Skeletal muscle satellite cell (primary cell): ENCODE data around the gene ANKMY1.
A peak's percentile ranks its signal among the peaks of the same experiment; 100 is the strongest.

Source experiments
- H3K27me3 ChIP-seq: 2 replicates; pipeline ENCODE4 v1.7.0; 2013; ENCODE audit warnings: low read length; ENCODE audit not compliant: control insufficient read depth, insufficient read depth
- H3K36me3 ChIP-seq: 2 replicates; pipeline ENCODE4 v1.7.0; 2013; ENCODE audit warnings: mild to moderate bottlenecking, control low read depth, low read length; ENCODE audit not compliant: insufficient read depth
- H3K4me1 ChIP-seq: 2 replicates; pipeline ENCODE4 v1.7.0; 2013; ENCODE audit warnings: low read length; ENCODE audit not compliant: control insufficient read depth, insufficient read depth
- H3K4me2 ChIP-seq: 2 replicates; pipeline ENCODE4 v1.7.0; 2013; ENCODE audit warnings: mild to moderate bottlenecking, low read length
- H3K4me3 ChIP-seq: 2 replicates; pipeline ENCODE4 v1.7.0; 2013; ENCODE audit warnings: low read length
- H3K9ac ChIP-seq: 2 replicates; pipeline ENCODE4 v1.7.0; 2013; ENCODE audit warnings: mild to moderate bottlenecking, low read depth, low read length, moderate library complexity
- H3K9me3 ChIP-seq: replicated peaks from 2 replicates; pipeline ENCODE4 v1.7.0; 2013; ENCODE audit warnings: mild to moderate bottlenecking, control low read depth, low read length

The ANKMY1 gene

DNA sequence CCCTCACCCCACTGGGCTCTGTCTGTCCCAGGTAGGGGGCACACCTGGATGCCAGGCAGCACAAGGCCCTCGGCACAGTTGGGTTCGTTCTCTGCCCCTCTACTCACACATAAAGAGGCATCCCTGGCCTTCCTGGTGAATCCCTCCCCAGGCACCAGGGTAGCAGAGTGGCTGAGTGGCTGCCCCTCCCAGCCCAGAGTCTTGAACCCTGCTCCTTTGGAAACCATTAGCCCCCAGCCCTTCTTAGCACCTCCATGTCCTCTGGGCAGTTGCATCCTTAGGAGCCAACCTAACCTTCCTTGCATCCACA, 120.3 kb downstream of the ANKMY1 start:
- no peaks in the 10 kb centered on the region for H3K27me3 ChIP-seq
- peaks cover 8% of the 10 kb centered on the region for H3K36me3 ChIP-seq
- H3K4me3 ChIP-seq: peak overlapping the region; percentile 88
- H3K4me1 ChIP-seq: peaks cover 42% of the 10 kb centered on the region
- H3K9me3 ChIP-seq: no peaks in the 10 kb centered on the region
- H3K4me2 ChIP-seq: peak overlapping the region; percentile 86
- peak overlapping the region; percentile 92 for H3K9ac ChIP-seq

DNA sequence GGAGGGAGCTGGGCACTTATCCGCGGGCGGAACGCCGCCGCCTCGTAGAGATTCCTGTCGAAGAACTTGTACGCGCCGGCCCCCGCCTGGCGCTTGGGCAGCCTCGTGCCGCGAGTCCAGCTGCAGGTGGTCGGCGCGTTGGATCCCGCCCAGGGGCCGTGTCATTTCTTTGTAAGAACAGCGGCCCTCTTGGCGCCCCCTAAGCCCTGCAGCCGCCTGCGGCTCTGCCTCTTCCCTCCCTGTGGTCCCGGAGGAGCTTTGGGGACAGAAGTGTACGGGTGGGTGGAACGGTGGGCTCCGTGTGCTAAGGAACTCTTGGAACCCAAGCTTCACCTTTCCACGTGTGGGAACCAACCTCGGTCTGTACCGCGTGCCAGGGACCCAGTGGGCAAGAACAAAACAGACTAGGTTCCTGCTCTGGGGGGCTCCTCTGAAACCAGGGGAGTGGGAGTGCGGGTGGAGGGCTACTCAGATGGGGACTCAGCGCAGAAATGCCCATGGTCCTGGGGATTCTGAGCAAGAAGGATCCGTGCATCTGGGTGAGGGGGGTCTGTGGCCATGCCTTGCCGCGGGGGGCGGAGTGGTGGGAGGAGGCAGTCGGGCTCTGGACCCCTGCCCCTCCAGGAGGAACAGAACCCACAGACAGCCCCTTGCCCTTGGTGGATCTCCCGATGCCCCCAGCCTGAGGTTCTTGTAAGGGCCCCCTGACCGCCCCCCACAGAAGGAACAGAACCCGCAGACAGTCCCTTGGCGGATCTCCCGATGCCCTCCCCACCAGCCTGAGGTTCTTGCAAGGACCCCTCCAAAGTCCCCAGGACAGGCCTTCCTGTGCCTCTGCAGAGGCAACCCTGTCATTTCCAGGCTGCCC, 120.9 kb downstream of the ANKMY1 start:
- Histone ChIP-seq H3K9me3 (no peaks in the 10 kb centered on the region), H3K4me3 (peak overlapping the region; percentile 88), H3K27me3 (no peaks in the 10 kb centered on the region), H3K4me2 (peak overlapping the region; percentile 86), H3K4me1 (peaks cover 42% of the 10 kb centered on the region), H3K9ac (peak overlapping the region; percentile 92), H3K36me3 (peaks cover 8% of the 10 kb centered on the region)

DNA sequence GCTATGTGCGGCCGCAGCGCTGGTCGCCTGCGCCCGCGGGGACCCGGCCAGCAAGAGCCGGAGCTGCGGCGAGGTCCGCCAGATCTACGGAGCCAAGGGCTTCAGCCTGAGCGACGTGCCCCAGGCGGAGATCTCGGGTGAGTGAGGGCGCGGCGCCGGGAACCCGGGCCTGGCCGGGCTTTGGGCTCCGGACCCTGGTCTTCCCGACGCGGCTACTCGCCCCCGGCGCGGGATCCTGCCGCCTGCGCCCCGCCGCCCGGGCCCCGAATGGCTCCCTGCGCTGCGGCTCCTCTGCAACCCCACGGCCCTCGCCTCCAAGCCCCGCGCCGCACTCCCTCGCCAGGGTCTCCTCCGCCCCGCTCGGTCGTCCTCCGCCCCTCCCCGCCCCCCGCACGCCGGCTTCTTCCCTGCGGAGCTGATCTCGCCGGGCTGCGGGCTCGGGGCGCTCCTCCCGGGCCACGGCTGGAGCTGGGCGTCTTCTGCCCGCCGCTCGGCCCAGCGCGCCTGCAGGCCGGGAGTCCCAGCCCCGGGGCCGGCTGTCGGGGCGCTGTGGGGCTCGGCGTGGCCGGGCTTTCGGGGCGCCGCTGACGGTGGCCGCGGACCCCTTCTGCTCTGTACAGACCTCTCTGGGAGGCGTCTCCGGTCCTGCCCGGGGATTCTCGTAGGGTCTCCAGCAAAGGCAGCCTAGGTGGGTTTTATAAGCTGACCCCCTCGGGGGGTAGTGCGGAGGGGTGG, 121.7 kb downstream of the ANKMY1 start:
- Histone ChIP-seq H3K36me3 (peaks cover 5% of the 10 kb centered on the region), H3K4me2 (peak overlapping the region; percentile 86), H3K27me3 (no peaks in the 10 kb centered on the region), H3K9me3 (no peaks in the 10 kb centered on the region), H3K4me1 (peaks cover 42% of the 10 kb centered on the region), H3K4me3 (peak overlapping the region; percentile 88), H3K9ac (peak overlapping the region; percentile 92)

DNA sequence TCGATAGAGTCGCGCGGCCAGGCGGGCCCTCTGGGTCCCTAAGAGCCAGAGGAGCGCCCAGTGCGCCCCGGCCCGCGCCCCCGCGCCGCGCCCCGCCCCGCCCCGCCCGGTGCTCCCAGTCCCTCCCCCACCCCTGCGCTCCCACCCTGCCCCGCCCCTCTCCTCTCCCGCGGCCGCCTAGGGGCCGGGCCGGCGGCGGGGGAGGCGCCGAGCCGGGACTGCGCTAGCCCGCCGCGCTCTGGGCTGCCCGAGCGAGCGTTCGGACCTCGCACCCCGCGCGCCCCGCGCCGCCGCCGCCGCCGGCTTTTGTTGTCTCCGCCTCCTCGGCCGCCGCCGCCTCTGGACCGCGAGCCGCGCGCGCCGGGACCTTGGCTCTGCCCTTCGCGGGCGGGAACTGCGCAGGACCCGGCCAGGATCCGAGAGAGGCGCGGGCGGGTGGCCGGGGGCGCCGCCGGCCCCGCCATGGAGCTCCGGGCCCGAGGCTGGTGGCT, 122.3 kb downstream of the ANKMY1 start, which contains the start of gene GPC1:
Gene GPC1 (plus strand): TSS at position 207 of the 491 bp plus-strand sequence. CDS start 256 bp downstream, at position 463.
- peaks cover 42% of the 10 kb centered on the region for H3K4me1 ChIP-seq
- no peaks in the 10 kb centered on the region for H3K27me3 ChIP-seq
- peak within 1 kb of the TSS; percentile 86 for H3K4me2 ChIP-seq
- peak within 1 kb of the TSS; percentile 92 for H3K9ac ChIP-seq
- no peaks in the 10 kb centered on the region for H3K9me3 ChIP-seq
- peak within 1 kb of the TSS; percentile 88 for H3K4me3 ChIP-seq
- H3K36me3 ChIP-seq: peaks cover 5% of the 10 kb centered on the region

DNA sequence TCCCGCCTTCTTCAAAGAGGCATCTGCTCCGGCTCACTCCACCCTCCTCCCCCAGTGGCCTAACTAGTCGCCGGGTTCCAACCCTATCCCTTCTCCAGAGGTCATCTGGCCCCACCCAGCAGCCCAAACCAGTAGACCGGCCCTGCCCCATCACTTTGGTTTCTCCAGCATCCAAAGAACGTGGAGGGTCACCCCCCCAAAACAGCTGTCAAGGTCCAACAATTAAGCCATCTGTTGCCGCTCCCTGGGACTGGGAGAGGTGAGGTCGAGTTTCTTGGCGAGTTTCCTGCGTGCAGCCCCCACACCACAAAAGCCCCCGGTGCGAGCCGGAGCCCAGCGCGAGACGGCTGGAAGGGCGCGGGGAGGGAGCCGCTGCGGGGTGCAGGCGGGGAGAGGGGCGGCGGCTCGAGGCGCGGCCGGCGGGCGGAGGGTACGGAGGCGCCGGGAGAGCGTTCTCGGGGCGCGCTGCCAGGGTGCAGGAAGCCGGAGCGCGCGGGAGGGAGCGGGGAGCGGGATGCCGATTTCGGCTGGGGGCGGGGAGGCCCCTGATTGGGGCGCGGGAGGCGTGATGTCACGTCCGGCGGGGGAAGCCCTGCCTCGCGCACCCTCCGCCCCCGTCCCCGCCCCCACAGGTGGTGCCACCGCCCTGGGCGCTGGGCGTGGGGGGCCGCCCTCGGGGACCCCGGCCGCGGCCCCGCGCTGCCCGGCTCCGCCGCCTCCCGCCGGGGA, 122.9 kb downstream of the ANKMY1 start:
- Histone ChIP-seq H3K9ac (peak overlapping the region; percentile 76), H3K4me1 (peaks cover 42% of the 10 kb centered on the region), H3K36me3 (peaks cover 2% of the 10 kb centered on the region), H3K4me3 (peak overlapping the region; percentile 88), H3K27me3 (no peaks in the 10 kb centered on the region), H3K9me3 (no peaks in the 10 kb centered on the region), H3K4me2 (peak overlapping the region; percentile 78)

DNA sequence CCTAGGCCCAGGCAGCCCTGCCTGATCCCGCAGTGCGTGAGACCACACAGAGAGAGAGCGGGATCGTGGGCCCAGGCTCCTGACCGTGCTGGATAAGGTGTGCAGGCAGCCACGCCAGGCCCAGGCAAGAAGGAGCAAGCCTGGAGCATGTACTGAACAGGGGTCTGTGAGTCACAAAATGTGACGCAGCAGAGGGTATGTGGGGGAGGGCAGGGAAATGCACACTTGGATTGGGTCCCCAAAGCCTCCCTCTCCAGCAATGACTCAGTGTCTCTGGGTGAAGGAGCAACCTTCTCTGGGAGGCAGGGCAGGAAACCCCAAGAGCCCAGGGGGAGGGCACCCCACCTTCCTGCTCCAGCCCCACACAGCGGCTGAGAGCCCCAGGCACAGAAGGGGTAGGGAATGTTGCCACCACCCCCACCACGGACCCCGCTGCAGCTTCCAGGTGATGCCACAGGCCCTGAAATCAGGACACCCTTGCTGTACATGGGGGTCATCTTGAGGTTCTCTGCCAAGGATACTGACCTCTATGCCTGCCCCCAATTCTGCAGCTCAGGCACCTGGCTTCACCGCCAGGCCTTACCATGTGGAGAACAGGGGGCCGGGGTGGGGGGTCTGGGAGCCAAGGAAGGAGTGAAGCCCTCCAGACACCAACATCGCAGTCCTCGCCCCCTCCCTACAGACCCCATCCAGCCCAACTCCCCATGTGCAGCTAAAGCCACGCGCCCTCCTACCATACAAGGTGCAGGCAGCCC, 123.6 kb downstream of the ANKMY1 start:
- H3K4me3 ChIP-seq: peak overlapping the region; percentile 88
- H3K4me1 ChIP-seq: peaks cover 41% of the 10 kb centered on the region
- no peaks in the 10 kb centered on the region for H3K9me3 ChIP-seq
- no peaks in the 10 kb centered on the region for H3K36me3 ChIP-seq
- H3K27me3 ChIP-seq: no peaks in the 10 kb centered on the region
- H3K4me2 ChIP-seq: peak overlapping the region; percentile 78
- H3K9ac ChIP-seq: peak overlapping the region; percentile 76

DNA sequence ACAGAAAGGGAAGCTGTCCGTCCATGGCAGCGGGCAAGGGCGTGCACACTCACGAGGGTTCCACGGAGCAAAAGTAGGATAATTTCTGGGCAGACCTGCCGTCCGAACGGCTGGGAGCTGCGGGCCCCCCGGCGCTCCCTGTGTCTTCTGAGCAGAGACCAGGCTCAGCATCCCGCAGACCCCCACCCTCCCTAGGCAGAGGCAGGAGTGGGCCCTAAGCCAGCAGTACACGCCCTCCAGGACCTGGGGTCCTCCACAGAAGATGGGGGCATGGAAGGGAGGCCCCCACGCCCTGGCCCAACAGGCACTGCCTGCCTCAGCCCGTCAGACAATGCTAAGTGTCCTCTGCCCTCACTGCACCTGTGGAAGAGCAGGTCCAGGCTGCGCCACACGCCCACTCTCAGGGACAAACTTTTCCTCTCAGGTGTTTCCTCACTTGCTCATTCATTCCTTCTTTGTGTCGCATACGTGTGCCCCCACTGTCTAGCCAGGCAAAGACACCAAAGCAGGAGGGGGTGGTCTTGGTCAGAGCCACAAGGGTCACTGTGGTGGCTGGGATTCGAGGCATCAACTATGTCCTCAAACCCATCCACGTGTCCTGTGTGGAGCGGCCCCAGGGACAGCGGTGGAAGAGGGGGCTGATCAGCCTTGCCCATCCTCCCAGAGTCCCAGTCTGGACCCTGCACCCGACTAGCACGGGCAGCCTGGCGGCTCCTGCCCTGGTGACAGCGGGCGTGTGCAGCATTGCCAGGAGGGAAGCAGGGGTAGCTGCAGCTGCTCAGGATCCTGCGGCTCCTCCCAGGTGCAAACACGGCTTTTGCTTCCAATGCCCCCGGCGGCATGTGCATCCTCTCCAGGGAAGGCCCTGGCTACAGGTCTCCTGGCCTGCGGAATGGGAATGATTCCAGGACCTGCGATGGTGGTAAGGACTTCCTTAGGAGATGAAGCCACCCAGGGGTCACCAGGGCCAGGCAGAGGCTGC, 124.7 kb downstream of the ANKMY1 start:
- peak overlapping the region; percentile 78 for H3K4me2 ChIP-seq
- no peak overlapping the region for H3K4me3 ChIP-seq
- no peak overlapping the region for H3K9ac ChIP-seq
- peaks cover 32% of the 10 kb centered on the region for H3K4me1 ChIP-seq
- H3K36me3 ChIP-seq: no peaks in the 10 kb centered on the region
- H3K9me3 ChIP-seq: no peaks in the 10 kb centered on the region
- H3K27me3 ChIP-seq: no peaks in the 10 kb centered on the region

DNA sequence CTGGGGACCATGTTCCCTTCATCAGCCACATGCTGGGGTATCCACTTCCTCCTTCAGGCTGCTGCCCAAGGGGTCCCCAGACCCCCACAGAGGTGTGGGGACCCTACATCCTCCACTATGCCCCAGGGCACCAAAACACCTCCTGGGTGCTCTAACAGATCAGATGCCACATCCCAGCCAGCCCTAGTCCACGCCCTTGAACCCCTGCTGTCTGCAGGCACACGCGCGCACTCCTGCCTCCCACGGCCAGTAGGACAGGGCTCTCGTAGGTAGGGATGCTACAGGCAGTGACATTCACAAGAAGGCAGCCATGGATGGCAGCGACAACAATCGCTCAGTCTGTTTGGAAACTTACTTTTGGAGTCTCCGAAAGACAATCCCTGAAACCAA, 125.4 kb downstream of the ANKMY1 start:
- no peaks in the 10 kb centered on the region for H3K27me3 ChIP-seq

DNA sequence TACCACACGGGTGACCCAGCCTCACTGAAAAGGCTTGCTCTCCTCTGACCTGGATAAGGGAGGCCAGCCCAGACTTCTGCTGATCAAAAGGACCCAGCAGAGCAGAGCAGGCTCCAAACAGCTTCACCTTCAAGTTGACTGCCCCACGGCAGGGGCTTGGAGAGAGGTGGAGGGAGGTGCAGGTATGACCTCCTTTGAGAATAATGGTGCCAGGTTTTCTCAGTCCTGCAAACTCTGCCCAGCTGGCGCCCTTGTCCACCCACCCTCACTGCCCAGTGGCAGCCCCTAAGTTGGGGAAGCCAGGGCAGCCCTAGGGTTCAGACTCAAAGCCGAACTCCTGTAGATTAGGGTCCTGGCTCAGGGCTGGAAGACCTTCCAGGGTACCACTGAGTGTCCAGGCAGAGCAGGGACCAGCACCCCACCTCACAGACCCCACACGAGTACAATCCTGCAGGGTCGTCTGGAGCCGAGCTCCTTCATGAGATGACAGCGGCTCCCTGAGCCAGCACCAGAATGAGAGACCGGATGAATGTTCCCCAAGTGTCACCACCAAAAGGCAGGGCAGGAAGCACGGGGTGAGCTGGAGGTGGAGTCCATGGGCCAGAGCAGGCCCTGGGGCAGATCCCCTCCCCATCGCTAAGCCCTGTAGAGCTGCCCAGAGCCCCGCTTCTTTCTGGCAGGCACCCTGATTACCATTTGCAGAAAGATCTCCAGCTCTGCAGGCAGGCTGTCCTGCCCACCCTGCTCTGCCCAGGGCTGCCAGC, 125.9 kb downstream of the ANKMY1 start:
- Histone ChIP-seq H3K36me3 (no peaks in the 10 kb centered on the region), H3K9ac (no peak overlapping the region), H3K4me3 (no peak overlapping the region), H3K4me2 (no peak overlapping the region), H3K27me3 (peaks cover under 1% of the 10 kb centered on the region), H3K9me3 (no peaks in the 10 kb centered on the region), H3K4me1 (peaks cover 20% of the 10 kb centered on the region)

More for the DNA sequence above, 125.4 kb downstream of the ANKMY1 start:
- H3K36me3 ChIP-seq: no peaks in the 10 kb centered on the region
- H3K4me2 ChIP-seq: no peak overlapping the region
- no peak overlapping the region for H3K4me3 ChIP-seq
- no peaks in the 10 kb centered on the region for H3K9me3 ChIP-seq
- H3K4me1 ChIP-seq: peaks cover 25% of the 10 kb centered on the region
- no peak overlapping the region for H3K9ac ChIP-seq
